HCT116 (cell line): ENCODE results near the gene THG1L.

Experiments used
- CEBPB ChIP-seq: IDR thresholded peaks from 2 replicates; pipeline ENCODE4 v1.6.1; 2012; ENCODE audit warnings: low read depth
- CTCF ChIP-seq, 3 experiments: fragments of 200-600 bp in 1 of 3; sonication (generic) in 1 of 3; IDR thresholded peaks in 2 of 3; conservative IDR thresholded peaks in 1 of 3; 2 replicates each; pipeline ENCODE4 v1.5.1; 2012 to 2017; ENCODE audit warnings: low read depth in 2 of 3, low read length in 2 of 3, antibody characterized with exemption in 1 of 3, borderline replicate concordance in 1 of 3, control low read depth in 1 of 3, mild to moderate bottlenecking in 1 of 3, mixed read lengths in 1 of 3, mixed run types in 1 of 3, moderate library complexity in 1 of 3; ENCODE audit not compliant: insufficient read depth in 1 of 3
- EZH2 ChIP-seq: fragments of 200-600 bp; sonication (generic); IDR thresholded peaks from 2 replicates; pipeline ENCODE4 v1.6.1; 2017; ENCODE audit warnings: antibody characterized with exemption, mixed run types
- EZH2phosphoT487 ChIP-seq: fragments of 200-600 bp; IDR thresholded peaks from 2 replicates; pipeline ENCODE4 v1.6.1; 2018; ENCODE audit warnings: antibody characterized with exemption, borderline replicate concordance
- FOSL1 ChIP-seq: IDR thresholded peaks from 2 replicates; pipeline ENCODE4 v1.6.1; 2012; ENCODE audit warnings: low read depth
- MAX ChIP-seq: IDR thresholded peaks from 2 replicates; pipeline ENCODE4 v1.6.1; 2012
- POLR2A ChIP-seq: IDR thresholded peaks from 2 replicates; pipeline ENCODE4 v1.7.0; 2011; ENCODE audit warnings: borderline replicate concordance; ENCODE audit not compliant: insufficient read depth, insufficient read length; ENCODE audit errors: extremely low read depth
- POLR2AphosphoS5 ChIP-seq: IDR thresholded peaks from 2 replicates; pipeline ENCODE4 v1.6.1; 2011; ENCODE audit warnings: mild to moderate bottlenecking, low read depth, low read length, moderate library complexity
- RAD21 ChIP-seq: IDR thresholded peaks from 2 replicates; pipeline ENCODE4 v1.6.1; 2012; ENCODE audit warnings: low read depth, mild to moderate bottlenecking
- REST ChIP-seq: IDR thresholded peaks from 2 replicates; pipeline ENCODE4 v1.6.1; 2012; ENCODE audit warnings: low read depth
- SP1 ChIP-seq: IDR thresholded peaks from 2 replicates; pipeline ENCODE4 v1.6.1; 2012; ENCODE audit warnings: low read depth
- YY1 ChIP-seq: IDR thresholded peaks from 2 replicates; pipeline ENCODE4 v1.6.1; 2011; ENCODE audit warnings: low read length, low read depth, moderate library complexity, mild to moderate bottlenecking; ENCODE audit not compliant: insufficient replicate concordance; ENCODE audit errors: extremely low read depth
- ZBTB33 ChIP-seq: IDR thresholded peaks from 2 replicates; pipeline ENCODE4 v1.6.1; 2011; ENCODE audit warnings: mild to moderate bottlenecking, low read length, moderate library complexity; ENCODE audit not compliant: insufficient replicate concordance; ENCODE audit errors: extremely low read depth
- ZNF274 ChIP-seq: fragments of 200-500 bp; sonication (Bioruptor generic); IDR thresholded peaks from 2 replicates; pipeline ENCODE4 v1.6.1; 2014; ENCODE audit warnings: mild to moderate bottlenecking, low read depth, low read length, inconsistent platforms

- TF ChIP-seq REST (no peak), CTCF (IDR thresholded peaks at IDR 0.05 in 2 of 3, conservative IDR thresholded peaks at IDR 0.05 in 1 of 3; ENCODE audit: borderline replicate concordance in 1 of 3, insufficient read depth in 1 of 3, low read depth in 2 of 3, low read length in 2 of 3) (no peak), SP1 (no peak), POLR2A (no peak), EZH2 (no peak), CEBPB (no peak), ZBTB33 (no peak), MAX (no peak), POLR2AphosphoS5 (no peak), ZNF274 (no peak), EZH2phosphoT487 (no peak), RAD21 (no peak), FOSL1 (no peak), YY1 (no peak)
Observed at GRCh38 chr5:157779221-157779620, 48.0 kb downstream of the THG1L start.
